BLaER1 (cell line): ENCODE measurements around the gene PDZD4.

ENCODE experiments used
- H3K27ac ChIP-seq: shearing (Covaris generic); formaldehyde crosslinking; 2 replicates; pipeline ENCODE4 v1.8.1; 2022
- H3K27me3 ChIP-seq: shearing (Covaris generic); formaldehyde crosslinking; 2 replicates; pipeline ENCODE4 v1.8.1; 2022
- H3K36me3 ChIP-seq: shearing (Covaris generic); formaldehyde crosslinking; 2 replicates; pipeline ENCODE4 v1.8.1; 2022
- H3K4me1 ChIP-seq: shearing (Covaris generic); formaldehyde crosslinking; 2 replicates; pipeline ENCODE4 v1.8.1; 2022
- H3K4me2 ChIP-seq: shearing (Covaris generic); formaldehyde crosslinking; 2 replicates; pipeline ENCODE4 v1.8.1; 2022
- H3K4me3 ChIP-seq: shearing (Covaris generic); formaldehyde crosslinking; 2 replicates; pipeline ENCODE4 v1.8.1; 2022
- H3K9ac ChIP-seq: shearing (Covaris generic); formaldehyde crosslinking; 2 replicates; pipeline ENCODE4 v1.8.1; 2022
- H3K9me3 ChIP-seq: shearing (Covaris generic); formaldehyde crosslinking; 2 replicates; pipeline ENCODE4 v1.8.1; 2022
- H4K20me1 ChIP-seq: shearing (Covaris generic); formaldehyde crosslinking; 2 replicates; pipeline ENCODE4 v1.8.1; 2022
- Cebpa-rat ChIP-seq: shearing (Covaris generic); IDR thresholded peaks from 2 replicates; pipeline ENCODE4 v1.8.1; 2022

Gene PDZD4

DNA sequence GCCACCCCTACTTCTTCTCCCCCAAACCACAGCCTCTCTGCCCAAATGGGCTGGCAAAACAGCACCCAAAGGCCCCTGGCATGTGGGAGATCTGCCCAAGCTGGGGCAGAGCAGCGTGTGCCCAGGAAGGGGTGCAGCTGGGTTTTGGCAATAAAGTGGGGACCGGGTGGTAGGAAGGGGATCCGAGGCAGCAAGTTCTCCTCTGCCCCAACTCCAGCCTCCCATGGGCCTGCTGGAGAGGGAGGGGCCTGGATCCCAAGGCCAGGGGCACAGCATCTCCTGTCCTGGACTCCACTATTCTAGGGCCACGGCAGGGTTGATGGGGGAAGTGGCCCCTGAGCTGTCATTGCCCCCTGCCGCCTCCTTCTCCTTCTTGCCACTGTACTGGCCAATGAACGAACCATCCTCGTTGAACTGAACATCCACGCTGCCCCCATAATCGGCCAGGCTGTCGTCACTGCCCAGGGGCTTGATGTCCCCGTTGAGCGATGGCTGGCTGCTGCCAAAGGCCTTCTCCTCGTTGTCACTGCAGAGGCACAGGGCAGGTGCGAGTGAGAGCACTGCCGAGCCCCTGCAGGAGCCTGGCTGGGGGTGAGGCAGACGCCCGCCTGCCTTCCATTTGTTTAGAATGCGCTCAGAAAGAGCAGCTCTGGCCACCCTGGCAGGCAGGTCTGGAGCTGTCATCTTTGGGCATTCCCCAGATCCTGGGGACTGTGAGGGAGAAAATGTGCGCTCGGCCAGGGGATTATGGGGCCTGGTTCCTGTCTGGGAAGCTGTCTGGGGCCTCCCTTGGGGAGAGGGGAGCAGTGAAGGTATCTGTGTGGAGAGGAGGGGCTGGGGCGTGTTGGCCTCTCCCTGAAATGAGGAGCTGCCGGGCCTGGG lies 32.3 kb upstream of the PDZD4 start:
- H3K4me2 ChIP-seq, result peak overlapping the region; percentile 53
- TF ChIP-seq Cebpa-rat, result no peak
- peaks cover 33% of the 10 kb centered on the region for H3K4me1 ChIP-seq
- H3K4me3 ChIP-seq, result no peak overlapping the region
- H3K36me3 ChIP-seq, result peaks cover 9% of the 10 kb centered on the region; the same call in 1 of the 2 replicates
- peaks cover 79% of the 10 kb centered on the region for H3K27me3 ChIP-seq
- H4K20me1 ChIP-seq, result peaks cover 38% of the 10 kb centered on the region; the same call in 1 of the 2 replicates
- H3K9ac ChIP-seq, result no peak overlapping the region
- peaks cover 6% of the 10 kb centered on the region for H3K9me3 ChIP-seq
- no peak overlapping the region for H3K27ac ChIP-seq

DNA sequence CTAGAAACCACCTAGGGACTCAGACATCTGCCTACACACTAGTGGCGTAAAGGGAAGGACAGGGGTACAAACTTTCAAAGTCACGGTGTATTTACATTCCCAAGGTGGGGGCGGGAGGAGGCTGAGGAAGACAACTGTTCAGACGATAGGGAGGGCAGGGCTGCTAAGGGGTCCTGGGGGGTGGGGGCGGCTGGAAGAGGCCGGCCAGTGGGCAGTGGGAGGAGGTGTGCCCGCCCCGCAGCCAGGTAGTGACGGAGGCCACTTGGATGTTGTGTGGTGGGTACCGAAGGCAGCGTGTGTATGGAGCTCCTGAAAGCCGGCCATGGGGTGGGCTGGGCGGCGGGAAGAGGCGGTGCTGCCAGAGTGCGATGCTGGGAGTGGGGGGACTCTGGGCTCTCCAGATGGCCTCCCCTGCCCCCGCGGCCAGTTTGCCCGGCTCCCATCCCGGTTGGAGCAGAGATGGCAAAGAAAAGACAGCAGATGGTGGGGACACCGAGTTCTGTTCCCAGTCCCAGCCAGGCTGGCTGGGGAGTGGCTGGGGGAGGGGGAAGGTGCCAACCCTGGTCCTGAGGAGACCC lies 31.5 kb upstream of the PDZD4 start:
- H3K4me3 ChIP-seq, result no peak overlapping the region
- H3K4me1 ChIP-seq, result peaks cover 34% of the 10 kb centered on the region
- peaks cover 79% of the 10 kb centered on the region for H3K27me3 ChIP-seq
- H3K4me2 ChIP-seq, result no peak overlapping the region
- peaks cover 7% of the 10 kb centered on the region for H3K9me3 ChIP-seq
- peaks cover 2% of the 10 kb centered on the region; the same call in 1 of the 2 replicates for H3K36me3 ChIP-seq
- peaks cover 38% of the 10 kb centered on the region; the same call in 1 of the 2 replicates for H4K20me1 ChIP-seq
- no peak for TF ChIP-seq Cebpa-rat
- H3K9ac ChIP-seq, result no peak overlapping the region
- H3K27ac ChIP-seq, result no peak overlapping the region

DNA sequence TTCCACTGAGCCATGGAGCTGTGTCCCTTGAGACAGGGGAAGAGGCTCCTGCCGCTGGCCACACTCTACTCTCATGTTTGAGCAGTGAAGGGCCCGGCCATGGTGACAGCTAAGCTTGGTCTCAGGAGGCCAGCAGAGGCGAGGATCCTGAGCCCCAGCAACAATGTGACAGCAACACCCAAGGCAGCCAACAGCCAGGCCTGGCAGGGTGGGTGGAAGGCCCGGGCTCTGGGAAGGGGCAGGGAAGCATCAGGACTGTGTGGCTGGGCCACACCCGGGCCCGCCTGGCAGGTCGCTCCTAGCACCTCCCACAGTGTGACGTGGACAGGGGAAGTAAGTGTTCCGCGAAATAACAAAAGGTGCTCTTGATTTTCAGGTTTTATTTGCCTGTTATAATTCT lies 30.8 kb upstream of the PDZD4 start:
- H3K27me3 ChIP-seq, result peaks cover 79% of the 10 kb centered on the region
- H3K4me2 ChIP-seq, result peak overlapping the region; percentile 30
- H4K20me1 ChIP-seq, result peaks cover 38% of the 10 kb centered on the region; the same call in 1 of the 2 replicates
- H3K9ac ChIP-seq, result no peak overlapping the region
- H3K27ac ChIP-seq, result no peak overlapping the region
- no peaks in the 10 kb centered on the region for H3K36me3 ChIP-seq
- TF ChIP-seq Cebpa-rat, result no peak
- peaks cover 14% of the 10 kb centered on the region; the same call in 1 of the 2 replicates for H3K9me3 ChIP-seq
- H3K4me3 ChIP-seq, result no peak overlapping the region
- peaks cover 37% of the 10 kb centered on the region for H3K4me1 ChIP-seq

DNA sequence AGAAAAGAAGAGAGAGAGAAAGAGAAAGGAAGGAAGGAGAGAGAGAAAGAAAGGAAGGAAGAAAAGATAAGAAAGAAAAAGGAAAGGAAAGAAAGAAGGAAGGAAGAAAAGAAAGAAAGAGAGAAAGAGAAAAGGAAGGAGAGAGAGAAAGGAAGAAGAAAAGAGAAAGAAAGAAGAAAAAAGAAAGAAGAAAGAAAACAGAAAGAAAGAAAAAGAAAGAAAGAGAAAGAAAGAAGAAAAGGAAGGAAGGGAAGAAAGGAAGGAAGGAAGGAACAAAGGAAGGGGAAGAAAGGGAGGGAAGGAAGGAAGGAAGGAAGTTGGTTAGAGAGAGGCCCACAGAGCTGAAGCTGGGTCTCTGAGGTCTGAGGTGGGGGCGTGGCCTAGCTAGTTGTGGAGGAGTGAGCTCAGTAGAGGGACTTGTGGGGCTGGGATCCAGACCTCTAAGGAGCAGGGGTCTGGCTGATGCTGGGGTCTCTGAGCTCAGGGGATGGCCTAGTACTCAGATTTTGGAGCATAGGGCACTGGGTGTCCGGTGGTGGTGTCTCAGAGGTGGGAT lies 27.1 kb upstream of the PDZD4 start:
- Histone ChIP-seq H3K4me1 (peaks cover 10% of the 10 kb centered on the region; the same call in 1 of the 2 replicates), H3K27ac (no peak overlapping the region), H3K36me3 (no peaks in the 10 kb centered on the region), H3K9ac (no peak overlapping the region), H3K4me3 (no peak overlapping the region), H3K9me3 (peaks cover 15% of the 10 kb centered on the region), H3K27me3 (peaks cover 85% of the 10 kb centered on the region), H4K20me1 (peaks cover 9% of the 10 kb centered on the region; the same call in 1 of the 2 replicates), H3K4me2 (no peak overlapping the region; the same call in 1 of the 2 replicates)
- no peak for TF ChIP-seq Cebpa-rat

DNA sequence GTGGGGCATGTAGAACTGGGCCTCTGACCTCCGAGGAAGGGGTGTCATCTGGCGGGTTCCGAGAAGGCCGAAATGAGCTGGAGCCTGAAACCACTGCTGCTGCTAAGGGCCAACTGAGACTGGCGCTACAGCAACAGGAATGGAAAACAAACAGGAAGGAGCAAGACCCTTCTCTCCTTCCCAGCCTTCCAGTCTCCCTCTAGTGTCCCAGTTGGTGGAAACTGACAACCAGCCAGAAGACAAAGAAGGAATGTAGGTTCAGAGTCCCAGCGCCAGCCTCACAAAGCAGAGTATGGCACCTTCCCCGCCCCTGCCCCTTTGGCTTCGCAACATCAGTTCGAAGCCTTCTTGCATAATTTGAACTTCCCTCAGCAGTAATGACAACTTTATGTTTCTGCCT lies 24.4 kb upstream of the PDZD4 start:
- H3K36me3 ChIP-seq, result no peaks in the 10 kb centered on the region
- no peak overlapping the region for H3K9ac ChIP-seq
- H4K20me1 ChIP-seq, result peaks cover 2% of the 10 kb centered on the region; the same call in 1 of the 2 replicates
- H3K9me3 ChIP-seq, result peaks cover 15% of the 10 kb centered on the region
- no peak overlapping the region for H3K27ac ChIP-seq
- peaks cover 4% of the 10 kb centered on the region; the same call in 1 of the 2 replicates for H3K4me1 ChIP-seq
- peaks cover 93% of the 10 kb centered on the region for H3K27me3 ChIP-seq
- no peak overlapping the region for H3K4me3 ChIP-seq
- no peak overlapping the region for H3K4me2 ChIP-seq
- TF ChIP-seq Cebpa-rat, result no peak

DNA sequence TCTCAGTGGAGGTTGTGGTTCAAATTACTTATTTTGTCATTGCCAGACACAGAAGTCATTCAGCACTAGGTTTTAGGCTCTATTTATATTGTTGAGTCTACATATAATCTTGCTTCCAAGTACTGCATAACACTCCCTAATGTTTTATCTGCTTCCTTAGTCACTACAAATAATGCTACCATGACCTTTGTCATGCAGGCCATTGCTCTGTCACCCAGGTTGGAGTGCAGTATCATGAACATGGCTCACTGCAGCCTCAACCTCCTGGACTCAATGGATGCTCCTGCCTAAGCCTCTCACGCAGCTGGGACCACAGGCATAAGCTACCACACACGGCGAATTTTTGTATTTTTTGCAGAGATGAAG lies 23.5 kb upstream of the PDZD4 start:
- Histone ChIP-seq H3K27me3 (peaks cover 93% of the 10 kb centered on the region), H3K9ac (no peak overlapping the region), H3K9me3 (peaks cover 13% of the 10 kb centered on the region), H3K27ac (no peak overlapping the region), H3K4me3 (no peak overlapping the region), H3K4me2 (no peak overlapping the region), H3K4me1 (peaks cover 4% of the 10 kb centered on the region; the same call in 1 of the 2 replicates), H3K36me3 (no peaks in the 10 kb centered on the region), H4K20me1 (no peaks in the 10 kb centered on the region; the same call in 1 of the 2 replicates)
- no peak for TF ChIP-seq Cebpa-rat

DNA sequence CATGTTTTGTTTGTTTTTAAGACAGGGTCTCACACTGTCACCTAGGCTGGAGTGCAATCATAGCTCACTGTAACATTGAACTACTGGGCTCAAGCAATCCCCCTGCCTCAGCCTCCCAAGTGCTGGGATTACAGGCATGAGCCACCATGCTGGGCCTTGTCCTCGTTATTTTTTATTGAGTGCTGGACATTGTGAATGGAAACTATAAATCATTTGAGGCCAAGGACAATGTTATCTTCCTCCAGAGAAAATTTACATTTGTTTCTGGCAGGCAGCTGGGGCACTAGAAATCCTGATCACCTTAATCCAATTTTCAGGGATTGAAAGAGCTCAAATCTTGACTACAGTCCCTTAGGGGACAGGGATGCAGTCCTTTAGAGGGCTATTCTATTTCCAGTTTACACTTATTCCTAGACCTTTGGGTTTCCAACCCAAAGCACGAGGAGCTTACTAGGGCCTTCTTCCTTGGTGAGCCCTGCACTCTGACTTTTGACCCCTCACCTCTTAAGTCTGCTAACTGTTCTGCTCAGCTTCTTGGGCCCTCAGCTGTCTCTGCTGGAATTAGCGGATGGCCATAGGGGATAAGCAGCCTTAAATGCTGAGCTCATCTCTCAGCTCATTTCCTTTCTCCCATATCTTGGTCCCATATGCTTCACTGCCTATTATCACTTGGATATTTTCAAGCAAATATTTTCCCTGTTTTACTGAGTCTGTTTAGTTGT lies 23.0 kb upstream of the PDZD4 start:
- Histone ChIP-seq H3K27ac (no peak overlapping the region), H4K20me1 (no peaks in the 10 kb centered on the region; the same call in 1 of the 2 replicates)

DNA sequence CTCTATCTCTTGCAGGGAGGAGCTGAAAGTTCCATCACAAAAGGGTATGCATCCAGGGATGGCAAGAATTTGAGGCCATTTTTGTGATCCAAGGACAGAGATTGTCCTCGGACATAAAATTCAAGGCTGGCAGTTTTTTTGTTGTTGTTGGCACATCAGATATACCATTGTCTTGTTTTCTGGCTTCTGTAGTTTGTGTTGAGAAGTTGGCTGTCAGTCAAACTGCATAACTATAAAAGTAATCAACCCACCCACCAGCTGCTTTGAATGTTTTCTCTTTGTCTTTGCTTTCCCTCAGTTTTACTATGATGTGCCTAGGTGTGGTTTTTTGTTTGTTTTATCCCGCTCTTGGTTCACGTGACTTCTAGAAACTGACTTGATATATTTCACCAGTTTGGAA lies 21.6 kb upstream of the PDZD4 start:
- no peaks in the 10 kb centered on the region; the same call in 1 of the 2 replicates for H4K20me1 ChIP-seq
- H3K27ac ChIP-seq, result no peak overlapping the region
- no peak overlapping the region for H3K9ac ChIP-seq
- no peak overlapping the region for H3K4me2 ChIP-seq
- no peaks in the 10 kb centered on the region for H3K36me3 ChIP-seq
- TF ChIP-seq Cebpa-rat, result no peak
- H3K4me3 ChIP-seq, result no peak overlapping the region
- H3K4me1 ChIP-seq, result peaks cover 4% of the 10 kb centered on the region; the same call in 1 of the 2 replicates
- peaks cover 94% of the 10 kb centered on the region for H3K27me3 ChIP-seq
- H3K9me3 ChIP-seq, result peaks cover 9% of the 10 kb centered on the region; the same call in 1 of the 2 replicates

More for the DNA sequence above, 23.0 kb upstream of the PDZD4 start:
- no peak overlapping the region for H3K4me2 ChIP-seq
- no peak for TF ChIP-seq Cebpa-rat
- H3K4me1 ChIP-seq, result peaks cover 4% of the 10 kb centered on the region; the same call in 1 of the 2 replicates
- H3K36me3 ChIP-seq, result no peaks in the 10 kb centered on the region
- peaks cover 93% of the 10 kb centered on the region for H3K27me3 ChIP-seq
- peaks cover 9% of the 10 kb centered on the region; the same call in 1 of the 2 replicates for H3K9me3 ChIP-seq
- H3K9ac ChIP-seq, result no peak overlapping the region
- no peak overlapping the region for H3K4me3 ChIP-seq

DNA sequence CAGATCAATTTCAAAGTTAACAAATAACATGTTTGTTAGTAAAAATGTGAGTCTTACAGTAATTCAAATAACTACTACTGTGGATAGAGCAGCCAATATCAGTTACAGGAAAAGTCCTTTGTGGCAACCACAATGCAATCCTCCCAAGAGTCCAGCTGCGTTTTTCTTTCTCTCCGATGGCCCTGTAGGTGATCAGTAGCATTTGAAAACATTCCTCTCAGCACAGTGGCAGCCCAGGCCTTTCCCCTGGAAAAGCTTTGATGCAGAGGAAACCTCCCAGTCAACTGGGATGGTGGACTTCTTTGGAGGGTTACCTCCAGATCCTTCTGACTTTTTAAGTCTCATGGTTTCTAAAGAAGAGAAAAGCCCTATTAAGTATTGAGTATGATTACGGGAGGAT lies 18.0 kb upstream of the PDZD4 start:
- TF ChIP-seq Cebpa-rat, result no peak
- Histone ChIP-seq H3K27ac (no peak overlapping the region), H3K4me1 (0 out of 2 replicates have a peak, but pooled peaks cover 4% of the 10 kb centered on the region), H3K9ac (no peak overlapping the region), H3K27me3 (peaks cover 89% of the 10 kb centered on the region), H3K9me3 (0 out of 2 replicates have a peak, but pooled peaks cover 5% of the 10 kb centered on the region), H3K4me2 (no peak overlapping the region), H4K20me1 (peaks cover 7% of the 10 kb centered on the region; the same call in 1 of the 2 replicates), H3K36me3 (no peaks in the 10 kb centered on the region), H3K4me3 (no peak overlapping the region)
